Measurements from ENCODE around the gene ADAMTS2. TPM values are rescaled to one million over a fixed set of nuclear protein-coding genes. Genes with fewer than 3 reads are reported as not detected.

ADAMTS2 gene
- total RNA-seq, 1 donor from 2014 or later: 1.2 TPM

DNA sequence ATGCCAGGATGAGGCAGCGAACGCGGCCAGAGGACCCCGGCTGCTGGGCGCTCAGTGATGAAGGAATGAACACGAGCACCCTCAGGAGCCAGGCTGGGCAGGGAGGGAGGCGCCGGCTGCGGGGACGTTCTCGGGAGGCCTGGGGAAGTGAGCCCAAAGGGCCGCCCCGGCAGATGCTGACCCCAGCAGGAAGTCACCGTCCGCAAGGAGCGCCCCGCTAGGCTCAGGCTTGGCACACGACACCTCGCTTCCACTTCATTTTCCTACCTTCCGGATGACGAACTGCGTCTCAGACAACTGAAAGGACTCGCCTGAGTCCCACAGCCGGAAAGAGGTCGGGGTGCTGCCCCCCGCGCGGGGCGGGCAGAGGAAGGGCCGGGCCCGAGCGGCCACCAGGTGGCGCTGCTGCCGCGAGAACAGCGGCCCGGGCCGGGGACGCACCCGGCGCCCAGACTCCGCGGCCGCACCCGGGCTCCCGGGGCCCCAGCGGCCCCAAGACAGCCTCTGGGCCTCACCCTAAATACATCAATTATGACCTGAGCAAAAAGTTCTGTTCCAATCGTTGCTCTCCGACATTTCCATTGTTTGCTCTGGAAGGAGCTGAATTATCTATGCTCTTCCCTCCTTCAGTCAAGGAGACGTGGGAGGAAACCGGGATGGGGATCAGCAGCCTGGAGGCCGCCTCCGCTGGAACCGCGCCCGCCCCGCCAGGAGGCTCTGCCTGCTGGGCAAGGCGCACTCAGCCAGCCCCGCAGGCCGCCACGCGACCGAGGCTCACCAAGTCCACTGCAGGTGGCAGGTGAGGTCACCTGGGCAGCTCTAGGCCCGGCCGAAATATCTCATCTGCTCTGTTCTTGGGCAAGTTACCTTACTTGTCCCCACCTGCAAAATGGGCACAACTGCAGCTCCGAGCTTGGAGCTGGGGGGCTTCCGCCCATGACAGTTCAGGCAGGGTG lies 178.1 kb downstream of the ADAMTS2 start:
- H3K27ac Mint-ChIP-seq: no peak overlapping the region
- Histone ChIP-seq H3K4me1 (no peaks in the 10 kb centered on the region), H3K4me2 (peak overlapping the region; percentile 65), H3K9ac (no peak overlapping the region), H3K36me3 (no peaks in the 10 kb centered on the region), H3K27me3 (peaks cover 6% of the 10 kb centered on the region), H3K9me3 (ENCODE audit: low read depth) (no peaks in the 10 kb centered on the region), H3K79me2 (ENCODE audit: low read depth) (no peaks in the 10 kb centered on the region), H3F3A (ENCODE audit: low read depth) (no peaks in the 10 kb centered on the region), H3K27ac (no peak overlapping the region), H4K20me1 (ENCODE audit: low read depth) (no peaks in the 10 kb centered on the region), H2AFZ (replicated peaks) (peak overlapping the region; percentile 89), H3K4me3 (no peak overlapping the region)
- peaks cover 7% of the 10 kb centered on the region for H3K27me3 Mint-ChIP-seq (ENCODE audit: insufficient read depth, low read depth)
- H3K36me3 Mint-ChIP-seq: no peaks in the 10 kb centered on the region
- no peaks in the 10 kb centered on the region for H3K4me1 Mint-ChIP-seq
- no peak overlapping the region for H3K4me3 Mint-ChIP-seq
- no peaks in the 10 kb centered on the region for H3K9me3 Mint-ChIP-seq
- DNase-seq (ENCODE audit: low spot score): peak; percentile 81
- TF ChIP-seq, protein P1, sequence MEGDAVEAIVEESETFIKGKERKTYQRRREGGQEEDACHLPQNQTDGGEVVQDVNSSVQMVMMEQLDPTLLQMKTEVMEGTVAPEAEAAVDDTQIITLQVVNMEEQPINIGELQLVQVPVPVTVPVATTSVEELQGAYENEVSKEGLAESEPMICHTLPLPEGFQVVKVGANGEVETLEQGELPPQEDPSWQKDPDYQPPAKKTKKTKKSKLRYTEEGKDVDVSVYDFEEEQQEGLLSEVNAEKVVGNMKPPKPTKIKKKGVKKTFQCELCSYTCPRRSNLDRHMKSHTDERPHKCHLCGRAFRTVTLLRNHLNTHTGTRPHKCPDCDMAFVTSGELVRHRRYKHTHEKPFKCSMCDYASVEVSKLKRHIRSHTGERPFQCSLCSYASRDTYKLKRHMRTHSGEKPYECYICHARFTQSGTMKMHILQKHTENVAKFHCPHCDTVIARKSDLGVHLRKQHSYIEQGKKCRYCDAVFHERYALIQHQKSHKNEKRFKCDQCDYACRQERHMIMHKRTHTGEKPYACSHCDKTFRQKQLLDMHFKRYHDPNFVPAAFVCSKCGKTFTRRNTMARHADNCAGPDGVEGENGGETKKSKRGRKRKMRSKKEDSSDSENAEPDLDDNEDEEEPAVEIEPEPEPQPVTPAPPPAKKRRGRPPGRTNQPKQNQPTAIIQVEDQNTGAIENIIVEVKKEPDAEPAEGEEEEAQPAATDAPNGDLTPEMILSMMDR (IDR thresholded peaks at IDR 0.05): peak; percentile 98
- TF ChIP-seq EZH2 (IDR thresholded peaks at IDR 0.05): no peak

DNA sequence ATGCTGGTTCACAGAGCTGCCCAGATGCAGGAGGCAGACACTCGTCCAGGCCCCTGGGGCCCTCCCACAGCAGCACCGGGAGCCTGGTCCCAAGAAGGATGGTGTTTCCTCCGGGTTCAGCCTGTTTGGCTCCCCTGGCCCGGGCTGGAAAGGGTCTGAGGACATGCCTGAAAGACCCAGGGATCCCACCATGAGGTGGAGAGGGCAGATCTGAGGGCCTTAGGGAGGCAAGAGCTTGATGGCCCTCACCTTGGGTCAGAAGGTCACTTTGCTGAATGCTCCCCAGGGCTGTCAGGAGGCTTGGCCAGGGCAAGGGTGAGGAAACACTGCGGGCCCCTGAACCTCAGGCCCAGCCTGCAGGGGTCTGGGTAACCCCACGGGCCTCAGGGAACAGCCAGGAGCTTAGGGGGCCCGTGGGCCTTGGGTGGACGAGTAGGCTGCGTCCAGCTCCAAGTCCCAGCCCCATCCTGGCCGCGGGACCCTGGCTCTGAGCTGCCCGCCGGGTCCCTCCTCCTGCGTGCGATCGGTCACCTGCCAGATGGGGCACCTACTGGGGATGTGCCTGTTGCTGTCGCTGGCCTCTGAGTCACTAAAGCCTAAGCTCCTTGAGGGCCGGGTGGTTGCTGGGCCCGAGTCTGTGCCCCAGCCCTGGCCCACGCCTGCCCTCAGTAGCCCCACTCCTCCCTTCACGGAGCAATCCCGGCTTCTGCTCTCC lies 178.9 kb downstream of the ADAMTS2 start:
- Histone ChIP-seq H3K9ac (no peak overlapping the region), H3K9me3 (ENCODE audit: low read depth) (no peaks in the 10 kb centered on the region), H3K27ac (no peak overlapping the region), H3K36me3 (no peaks in the 10 kb centered on the region), H3K79me2 (ENCODE audit: low read depth) (no peaks in the 10 kb centered on the region), H3K4me3 (no peak overlapping the region), H4K20me1 (ENCODE audit: low read depth) (no peaks in the 10 kb centered on the region), H2AFZ (replicated peaks) (peak overlapping the region; percentile 89), H3F3A (ENCODE audit: low read depth) (no peaks in the 10 kb centered on the region), H3K4me1 (no peaks in the 10 kb centered on the region), H3K27me3 (peaks cover 6% of the 10 kb centered on the region), H3K4me2 (peak overlapping the region; percentile 65)
- Mint-ChIP-seq H3K9me3 (peaks cover 3% of the 10 kb centered on the region), H3K36me3 (no peaks in the 10 kb centered on the region), H3K27me3 (ENCODE audit: insufficient read depth, low read depth) (peaks cover 7% of the 10 kb centered on the region), H3K4me3 (no peak overlapping the region), H3K4me1 (no peaks in the 10 kb centered on the region), H3K27ac (no peak overlapping the region)
- TF ChIP-seq EZH2 (IDR thresholded peaks at IDR 0.05): no peak
- TF ChIP-seq, protein P1 (IDR thresholded peaks at IDR 0.05): no peak
- no peak for TF ChIP-seq EZH2phosphoT487 (IDR thresholded peaks at IDR 0.05)
- no peak for DNase-seq (ENCODE audit: low spot score)

DNA sequence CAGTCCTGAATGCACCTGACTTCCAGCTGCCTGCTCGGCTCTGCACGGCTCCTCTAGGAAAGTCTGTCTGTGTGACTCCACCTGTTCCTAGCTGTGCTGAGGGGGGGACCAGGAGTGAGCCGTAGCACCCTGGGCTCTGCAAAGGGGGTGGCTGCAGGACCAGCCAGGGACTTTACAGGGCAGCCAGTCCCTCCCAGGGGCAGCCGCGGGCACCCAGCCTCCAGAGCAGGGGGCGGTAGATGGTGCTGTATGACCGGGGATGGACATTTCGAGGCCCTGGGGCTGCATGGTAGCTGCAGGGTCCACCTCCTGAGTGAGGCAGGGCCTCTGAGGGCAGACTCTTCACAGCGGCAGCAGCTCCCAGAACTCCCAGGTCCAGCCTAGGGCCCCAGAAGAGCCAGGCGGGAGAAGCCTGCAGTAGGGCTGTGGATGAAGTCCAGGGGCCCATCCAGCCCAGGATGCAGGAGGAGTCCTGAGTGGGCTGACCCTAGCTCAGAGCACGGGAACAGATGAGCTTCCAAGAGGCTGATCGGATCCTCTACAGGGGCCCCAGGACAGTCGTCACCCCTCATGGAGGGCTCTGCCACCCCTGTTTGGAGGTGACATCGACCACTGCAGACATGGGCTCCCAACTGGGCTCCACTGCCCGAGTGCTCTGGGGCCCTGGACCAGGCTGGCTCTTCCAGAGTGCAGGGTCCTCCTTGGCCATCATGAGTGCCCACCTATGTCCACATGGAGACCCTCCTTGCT lies 179.7 kb downstream of the ADAMTS2 start:
- Histone ChIP-seq H3K27ac (no peak overlapping the region), H3F3A (ENCODE audit: low read depth) (no peaks in the 10 kb centered on the region), H2AFZ (replicated peaks) (no peak overlapping the region), H4K20me1 (ENCODE audit: low read depth) (no peaks in the 10 kb centered on the region), H3K9me3 (ENCODE audit: low read depth) (no peaks in the 10 kb centered on the region), H3K79me2 (ENCODE audit: low read depth) (no peaks in the 10 kb centered on the region), H3K4me2 (no peak overlapping the region), H3K4me3 (no peak overlapping the region), H3K36me3 (no peaks in the 10 kb centered on the region), H3K9ac (no peak overlapping the region), H3K27me3 (peaks cover 6% of the 10 kb centered on the region), H3K4me1 (no peaks in the 10 kb centered on the region)
- no peaks in the 10 kb centered on the region for H3K36me3 Mint-ChIP-seq
- TF ChIP-seq EZH2 (IDR thresholded peaks at IDR 0.05) (no peak), EZH2phosphoT487 (IDR thresholded peaks at IDR 0.05) (no peak)
- TF ChIP-seq, protein P1 (IDR thresholded peaks at IDR 0.05): no peak
- no peak overlapping the region for H3K27ac Mint-ChIP-seq
- H3K4me3 Mint-ChIP-seq: no peak overlapping the region
- peaks cover 9% of the 10 kb centered on the region for H3K27me3 Mint-ChIP-seq (ENCODE audit: insufficient read depth, low read depth)
- H3K4me1 Mint-ChIP-seq: no peaks in the 10 kb centered on the region
- no peak for DNase-seq (ENCODE audit: low spot score)
- peaks cover 9% of the 10 kb centered on the region for H3K9me3 Mint-ChIP-seq

Measured in neural progenitor cell (in vitro differentiated cells).